Skeletal muscle satellite cell (primary cell): ENCODE data around the gene CD99L2.

Experiments
- H3K27me3 ChIP-seq: 2 replicates; pipeline ENCODE4 v1.7.0; 2013; ENCODE audit warnings: low read length; ENCODE audit not compliant: control insufficient read depth, insufficient read depth
- H3K36me3 ChIP-seq: 2 replicates; pipeline ENCODE4 v1.7.0; 2013; ENCODE audit warnings: mild to moderate bottlenecking, control low read depth, low read length; ENCODE audit not compliant: insufficient read depth
- H3K4me1 ChIP-seq: 2 replicates; pipeline ENCODE4 v1.7.0; 2013; ENCODE audit warnings: low read length; ENCODE audit not compliant: control insufficient read depth, insufficient read depth
- H3K4me2 ChIP-seq: 2 replicates; pipeline ENCODE4 v1.7.0; 2013; ENCODE audit warnings: mild to moderate bottlenecking, low read length
- H3K4me3 ChIP-seq: 2 replicates; pipeline ENCODE4 v1.7.0; 2013; ENCODE audit warnings: low read length
- H3K9ac ChIP-seq: 2 replicates; pipeline ENCODE4 v1.7.0; 2013; ENCODE audit warnings: mild to moderate bottlenecking, low read depth, low read length, moderate library complexity
- H3K9me3 ChIP-seq: replicated peaks from 2 replicates; pipeline ENCODE4 v1.7.0; 2013; ENCODE audit warnings: mild to moderate bottlenecking, control low read depth, low read length

CD99L2 gene

GRCh38 chrX:150779385-150779784 is 119.1 kb downstream of the CD99L2 start:
- Histone ChIP-seq H3K4me3 (no peak overlapping the region), H3K36me3 (peaks cover 8% of the 10 kb centered on the region), H3K4me1 (no peaks in the 10 kb centered on the region), H3K9ac (no peak overlapping the region), H3K27me3 (no peaks in the 10 kb centered on the region), H3K4me2 (no peak overlapping the region), H3K9me3 (no peaks in the 10 kb centered on the region)

DNA sequence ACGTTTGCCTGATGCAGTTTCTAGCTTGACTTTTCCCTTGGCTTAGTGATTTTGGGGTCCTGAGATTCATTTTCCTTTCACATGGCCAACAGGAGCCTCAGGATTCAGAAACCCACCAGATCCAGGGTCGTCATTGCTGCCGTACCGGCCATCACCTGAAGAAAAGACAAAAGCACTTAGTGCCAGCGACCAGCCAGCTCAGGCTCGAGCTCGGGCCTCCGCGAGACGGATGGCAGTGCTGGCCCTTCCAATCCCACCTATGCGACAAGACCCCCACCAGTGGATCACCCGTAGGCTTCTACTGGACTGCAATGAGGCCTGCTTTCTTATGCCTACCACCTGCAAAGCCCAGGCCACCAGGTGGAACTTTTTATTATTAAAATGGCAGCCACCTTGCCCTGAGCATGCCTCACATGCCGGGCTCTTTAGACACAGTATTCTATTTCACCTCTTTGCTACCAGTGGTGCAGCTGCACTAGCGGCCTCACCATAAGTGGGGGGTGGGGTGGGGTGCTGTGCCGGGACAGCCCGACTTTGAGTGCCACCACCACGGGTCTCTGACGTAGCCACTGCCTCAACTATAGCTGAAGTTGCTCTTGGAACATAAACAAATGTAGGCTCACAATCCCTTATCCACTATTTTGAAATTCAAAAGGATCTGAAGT is 121.0 kb downstream of the CD99L2 start:
- no peak overlapping the region for H3K9ac ChIP-seq
- H3K27me3 ChIP-seq = no peaks in the 10 kb centered on the region
- H3K4me2 ChIP-seq = no peak overlapping the region
- H3K36me3 ChIP-seq = peaks cover 8% of the 10 kb centered on the region
- H3K4me1 ChIP-seq = no peaks in the 10 kb centered on the region
- no peaks in the 10 kb centered on the region for H3K9me3 ChIP-seq
- H3K4me3 ChIP-seq = no peak overlapping the region

GRCh38 chrX:150775569-150776350 is 122.7 kb downstream of the CD99L2 start:
- Histone ChIP-seq H3K9me3 (no peaks in the 10 kb centered on the region), H3K36me3 (peaks cover 8% of the 10 kb centered on the region), H3K27me3 (no peaks in the 10 kb centered on the region), H3K9ac (no peak overlapping the region), H3K4me1 (no peaks in the 10 kb centered on the region), H3K4me2 (no peak overlapping the region), H3K4me3 (no peak overlapping the region)

DNA sequence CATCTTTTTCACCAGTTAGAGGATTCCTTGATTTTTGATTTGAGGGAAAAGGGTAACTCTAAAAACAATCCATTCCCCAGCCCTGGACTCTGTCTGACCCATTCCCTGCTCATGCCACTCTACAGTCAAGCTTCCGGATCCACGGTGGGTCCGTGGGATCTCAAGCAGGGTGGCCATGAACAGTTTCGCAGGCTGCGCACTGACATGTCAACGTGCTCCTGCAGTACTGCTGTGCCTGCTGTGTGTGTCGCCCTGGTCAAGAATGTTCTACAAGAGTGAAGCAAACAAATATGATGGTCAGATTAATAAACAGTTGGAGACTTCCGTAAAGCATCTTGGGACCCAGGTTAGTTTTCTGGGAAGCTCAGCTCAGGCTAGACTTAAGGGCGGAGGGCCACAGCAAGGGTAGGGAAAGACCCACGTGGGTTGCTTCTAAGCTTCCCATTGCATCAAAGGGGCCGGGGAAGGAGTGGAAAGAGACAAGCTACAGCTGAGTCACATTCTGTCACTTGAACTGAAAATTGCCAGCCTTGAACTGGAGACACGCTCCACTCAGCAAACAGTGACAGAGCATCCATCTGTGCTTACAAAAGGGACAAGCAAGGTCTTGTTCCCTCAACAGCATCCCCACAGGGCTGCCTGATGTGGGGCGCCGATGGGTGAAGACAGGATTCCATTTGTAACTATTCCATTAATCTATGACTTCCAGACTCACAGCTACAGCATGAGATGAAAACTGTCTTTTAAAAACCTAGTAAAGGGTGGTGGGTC is 123.5 kb downstream of the CD99L2 start:
- Histone ChIP-seq H3K36me3 (peaks cover 8% of the 10 kb centered on the region), H3K9ac (no peak overlapping the region), H3K9me3 (no peaks in the 10 kb centered on the region), H3K4me2 (no peak overlapping the region), H3K27me3 (no peaks in the 10 kb centered on the region), H3K4me3 (no peak overlapping the region), H3K4me1 (no peaks in the 10 kb centered on the region)

DNA sequence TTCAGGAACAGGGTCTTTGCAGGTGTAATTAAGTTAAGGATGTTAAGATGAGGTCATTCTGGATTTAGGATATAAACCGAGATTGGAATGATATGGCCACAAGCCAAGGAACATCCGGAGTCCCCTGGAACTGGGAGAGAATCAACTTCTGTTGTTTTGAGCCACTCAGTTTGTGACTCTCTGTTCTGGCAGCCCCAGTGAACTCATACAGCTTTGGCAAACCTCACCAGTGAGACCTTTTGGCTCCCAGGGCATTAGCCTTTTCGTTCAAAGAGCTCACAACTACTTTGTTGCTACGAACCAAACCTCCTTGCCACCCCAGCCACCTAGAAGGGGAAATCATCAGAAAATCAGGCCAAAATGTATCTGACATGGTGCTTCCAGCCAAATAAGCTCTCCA is 124.8 kb downstream of the CD99L2 start:
- Histone ChIP-seq H3K36me3 (peaks cover 8% of the 10 kb centered on the region), H3K4me3 (no peak overlapping the region), H3K4me1 (no peaks in the 10 kb centered on the region), H3K9me3 (no peaks in the 10 kb centered on the region), H3K27me3 (no peaks in the 10 kb centered on the region), H3K4me2 (no peak overlapping the region), H3K9ac (no peak overlapping the region)

- Histone ChIP-seq H3K9me3 (no peaks in the 10 kb centered on the region), H3K27me3 (no peaks in the 10 kb centered on the region), H3K4me3 (no peak overlapping the region), H3K4me2 (no peak overlapping the region), H3K4me1 (no peaks in the 10 kb centered on the region), H3K36me3 (peaks cover 11% of the 10 kb centered on the region), H3K9ac (no peak overlapping the region)
Measured at GRCh38 chrX:150773117-150773516, 125.4 kb downstream of the CD99L2 start.

DNA sequence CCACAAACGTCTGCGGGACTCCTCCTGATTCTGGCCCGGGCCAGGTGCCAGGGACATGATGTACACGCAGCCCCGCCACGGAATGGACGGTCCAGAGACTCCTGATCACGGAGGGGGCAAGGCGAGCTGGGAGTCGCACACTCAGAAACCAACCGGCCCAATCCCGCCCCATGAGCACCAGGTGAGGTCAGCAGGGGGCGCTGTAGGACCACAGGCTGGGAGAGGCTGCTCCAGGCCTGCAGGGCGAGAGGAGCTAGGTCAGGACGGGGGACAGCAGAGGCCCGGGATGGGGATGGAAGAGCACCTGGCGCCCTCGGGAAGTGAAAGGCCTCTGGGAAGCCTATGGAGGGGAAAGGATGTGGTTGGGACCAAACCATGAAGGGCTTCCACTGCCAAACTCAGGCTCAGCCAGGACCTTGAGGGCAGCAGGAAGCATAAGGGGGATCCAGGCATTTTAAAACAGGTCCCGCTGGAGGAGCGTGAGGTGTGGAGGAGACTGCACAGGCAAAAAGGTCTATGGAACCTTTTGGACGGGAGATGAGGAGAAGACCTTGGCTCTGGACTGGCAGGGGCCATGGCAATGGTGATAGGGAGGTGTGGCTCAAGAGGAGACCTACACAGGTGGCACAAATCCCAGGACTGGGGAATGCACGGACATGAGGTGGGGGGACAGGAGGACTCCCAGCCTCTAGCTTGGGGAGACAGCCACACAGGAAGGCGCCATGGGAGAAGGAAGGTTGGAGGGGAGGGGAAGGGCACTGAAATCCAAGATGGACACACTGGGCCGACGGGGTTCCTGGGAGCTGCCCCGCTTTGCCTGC is 126.1 kb downstream of the CD99L2 start:
- Histone ChIP-seq H3K4me1 (peaks cover 6% of the 10 kb centered on the region), H3K4me2 (peak overlapping the region; percentile 10)

GRCh38 chrX:150771116-150771515 is 127.4 kb downstream of the CD99L2 start:
- Histone ChIP-seq H3K4me3 (no peak overlapping the region), H3K9ac (no peak overlapping the region), H3K4me2 (no peak overlapping the region), H3K9me3 (no peaks in the 10 kb centered on the region), H3K27me3 (no peaks in the 10 kb centered on the region), H3K36me3 (peaks cover 11% of the 10 kb centered on the region), H3K4me1 (peaks cover 14% of the 10 kb centered on the region)

More for the DNA sequence above, 126.1 kb downstream of the CD99L2 start:
- Histone ChIP-seq H3K9me3 (no peaks in the 10 kb centered on the region), H3K36me3 (peaks cover 11% of the 10 kb centered on the region), H3K27me3 (no peaks in the 10 kb centered on the region), H3K4me3 (no peak overlapping the region), H3K9ac (no peak overlapping the region)

GRCh38 chrX:150770623-150771022 is 127.8 kb downstream of the CD99L2 start:
- Histone ChIP-seq H3K9ac (no peak overlapping the region), H3K27me3 (no peaks in the 10 kb centered on the region), H3K4me3 (no peak overlapping the region), H3K4me2 (no peak overlapping the region), H3K36me3 (peaks cover 11% of the 10 kb centered on the region), H3K4me1 (peaks cover 14% of the 10 kb centered on the region), H3K9me3 (no peaks in the 10 kb centered on the region)

GRCh38 chrX:150769408-150769807 is 129.1 kb downstream of the CD99L2 start:
- Histone ChIP-seq H3K4me2 (no peak overlapping the region), H3K36me3 (peaks cover 4% of the 10 kb centered on the region), H3K9ac (no peak overlapping the region)

More at GRCh38 chrX:150769408-150769807, 129.1 kb downstream of the CD99L2 start:
- no peaks in the 10 kb centered on the region for H3K9me3 ChIP-seq
- peaks cover 14% of the 10 kb centered on the region for H3K4me1 ChIP-seq
- no peak overlapping the region for H3K4me3 ChIP-seq
- H3K27me3 ChIP-seq = no peaks in the 10 kb centered on the region
